ENCODE results near the gene MMP27. TPM values are rescaled to one million over a fixed set of nuclear protein-coding genes. Genes with fewer than 3 reads are reported as not detected.
"Not testable (repeated sequence)": the region's sequence is repeated elsewhere in the genome, so short reads cannot be mapped to it uniquely, and the experiment has no call there.

The MMP27 gene
- 1 to 10 TPM in 1 of 4 donors, under 1 TPM in 3; 0.20 to 1.7 (median 0.26) TPM for total RNA-seq

- 25 to 30% methylated on average over 5 of the region's 5 CpGs for WGBS, 2 donors
- no peak within 1 kb of the TSS for H3K4me3 ChIP-seq (ENCODE audit: low read depth, poor library complexity, severe bottlenecking)
- intact Hi-C loops (cut with DNase I; ENCODE audit: low total_unique reads) = no loop called here
Observed at GRCh38 chr11:102705626-102706025, at the start of gene MMP27. MMP27 (minus strand) TSS chr11:102705769; CDS start chr11:102705714, 55 bp downstream.

GRCh38 chr11:102753267-102753666 is 47.7 kb upstream of the MMP27 start:
- intact Hi-C loops (cut with DNase I; ENCODE audit: low total_unique reads) = no loop called here
- whole genome bisulfite sequencing, 2 donors = 92 to 97% methylated on average over 1 of the region's 1 CpG
- no peak for TF ChIP-seq CTCF (IDR thresholded peaks at IDR 0.05)
- TF ChIP-seq POLR2A (IDR thresholded peaks at IDR 0.05) = no peak
- no peak overlapping the region for H3K4me3 ChIP-seq (ENCODE audit: low read depth, poor library complexity, severe bottlenecking)
- DNase-seq (ENCODE audit: low spot score in 2 of 2) = no peak

More at GRCh38 chr11:102705626-102706025, at the start of gene MMP27:
- DNase-seq (ENCODE audit: low spot score in 2 of 2) = no peak
- TF ChIP-seq POLR2A (IDR thresholded peaks at IDR 0.05) (no peak), CTCF (IDR thresholded peaks at IDR 0.05) (no peak)

- no peak for TF ChIP-seq POLR2A (IDR thresholded peaks at IDR 0.05)
- no peak for TF ChIP-seq CTCF (IDR thresholded peaks at IDR 0.05)
Observed at GRCh38 chr11:102751673-102752072, 46.1 kb upstream of the MMP27 start.

GRCh38 chr11:102749101-102749722 is 43.6 kb upstream of the MMP27 start:
- intact Hi-C loops (cut with DNase I; ENCODE audit: low total_unique reads) = no loop called here
- H3K4me3 ChIP-seq (ENCODE audit: low read depth, poor library complexity, severe bottlenecking) = no peak overlapping the region

More at GRCh38 chr11:102751673-102752072, 46.1 kb upstream of the MMP27 start:
- H3K4me3 ChIP-seq (ENCODE audit: low read depth, poor library complexity, severe bottlenecking) = no peak overlapping the region
- intact Hi-C loops (cut with DNase I; ENCODE audit: low total_unique reads) = no loop called here
- DNase-seq (ENCODE audit: low spot score in 2 of 2) = no peak

GRCh38 chr11:102746746-102747578 is 41.4 kb upstream of the MMP27 start:
- intact Hi-C loops (cut with DNase I; ENCODE audit: low total_unique reads); DNase-seq (ENCODE audit: low spot score in 2 of 2); H3K4me3 ChIP-seq (ENCODE audit: low read depth, poor library complexity, severe bottlenecking): not testable (repeated sequence)
- WGBS, 2 donors = 90 to 93% methylated on average over 30 of the region's 32 CpGs

More at GRCh38 chr11:102749101-102749722, 43.6 kb upstream of the MMP27 start:
- TF ChIP-seq CTCF (IDR thresholded peaks at IDR 0.05) (no peak), POLR2A (IDR thresholded peaks at IDR 0.05) (no peak)
- no peak for DNase-seq (ENCODE audit: low spot score in 2 of 2)

- TF ChIP-seq CTCF (IDR thresholded peaks at IDR 0.05) (no peak), POLR2A (IDR thresholded peaks at IDR 0.05) (no peak)
- no peak overlapping the region for H3K4me3 ChIP-seq (ENCODE audit: low read depth, poor library complexity, severe bottlenecking)
- intact Hi-C loops (cut with DNase I; ENCODE audit: low total_unique reads) = no loop called here
- no peak for DNase-seq (ENCODE audit: low spot score in 2 of 2)
Observed at GRCh38 chr11:102734650-102735049, 29.1 kb upstream of the MMP27 start.

Data from lower leg skin (tissue), 4 donors.